GM19455 (cell line): ENCODE data around the gene ICOSLG.
"Not testable (repeated sequence)": the region's sequence is repeated elsewhere in the genome, so short reads cannot be mapped to it uniquely, and the experiment has no call there.

ENCODE experiments used
- ATAC-seq: cut with Tn5 transposase; IDR thresholded peaks from one replicate; pipeline ENCODE4 v1.9.1; 2021; ENCODE audit not compliant: unreplicated experiment

Gene ICOSLG

DNA sequence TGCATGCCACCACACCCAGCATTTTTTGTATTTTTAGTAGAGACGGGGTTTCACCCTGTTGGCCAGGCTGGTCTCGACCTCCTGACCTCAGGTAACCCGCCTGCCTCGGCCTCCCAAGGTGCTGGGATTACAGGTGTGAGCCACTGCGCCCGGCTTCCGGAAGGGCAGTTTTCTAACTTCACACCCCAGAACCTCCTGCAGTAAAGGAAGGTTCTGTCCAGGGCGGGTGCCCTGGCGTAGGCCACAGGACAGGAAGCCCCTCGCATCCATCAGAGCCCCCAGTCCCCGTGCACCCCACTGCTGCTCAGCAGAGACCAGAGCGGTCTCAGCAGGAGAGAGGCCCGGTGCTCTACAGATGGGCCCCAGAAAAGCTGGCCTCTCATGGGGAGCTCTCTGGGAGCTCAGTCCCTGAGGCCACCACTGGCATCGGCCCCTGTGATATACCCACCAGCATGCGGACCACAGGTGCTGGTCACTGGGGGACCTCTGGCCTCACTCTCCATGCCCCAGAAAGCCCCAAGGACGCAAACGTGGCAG is 25.1 kb upstream of the ICOSLG start:
- no peak for ATAC-seq

GRCh38 chr21:44263768-44264167 is 23.0 kb upstream of the ICOSLG start:
- no peak for ATAC-seq

- no peak for ATAC-seq
These were observed 22.5 kb upstream of the ICOSLG start for GRCh38 chr21:44263221-44263760.

- no peak for ATAC-seq
These were observed 21.8 kb upstream of the ICOSLG start for GRCh38 chr21:44262338-44263056.

- ATAC-seq, result no peak
These were observed 21.0 kb upstream of the ICOSLG start, which contains the start of gene DNMT3L for GRCh38 chr21:44261675-44262295. TSS of gene DNMT3L (minus strand) at chr21:44261897. CDS start at chr21:44261259, 638 bp downstream.

DNA sequence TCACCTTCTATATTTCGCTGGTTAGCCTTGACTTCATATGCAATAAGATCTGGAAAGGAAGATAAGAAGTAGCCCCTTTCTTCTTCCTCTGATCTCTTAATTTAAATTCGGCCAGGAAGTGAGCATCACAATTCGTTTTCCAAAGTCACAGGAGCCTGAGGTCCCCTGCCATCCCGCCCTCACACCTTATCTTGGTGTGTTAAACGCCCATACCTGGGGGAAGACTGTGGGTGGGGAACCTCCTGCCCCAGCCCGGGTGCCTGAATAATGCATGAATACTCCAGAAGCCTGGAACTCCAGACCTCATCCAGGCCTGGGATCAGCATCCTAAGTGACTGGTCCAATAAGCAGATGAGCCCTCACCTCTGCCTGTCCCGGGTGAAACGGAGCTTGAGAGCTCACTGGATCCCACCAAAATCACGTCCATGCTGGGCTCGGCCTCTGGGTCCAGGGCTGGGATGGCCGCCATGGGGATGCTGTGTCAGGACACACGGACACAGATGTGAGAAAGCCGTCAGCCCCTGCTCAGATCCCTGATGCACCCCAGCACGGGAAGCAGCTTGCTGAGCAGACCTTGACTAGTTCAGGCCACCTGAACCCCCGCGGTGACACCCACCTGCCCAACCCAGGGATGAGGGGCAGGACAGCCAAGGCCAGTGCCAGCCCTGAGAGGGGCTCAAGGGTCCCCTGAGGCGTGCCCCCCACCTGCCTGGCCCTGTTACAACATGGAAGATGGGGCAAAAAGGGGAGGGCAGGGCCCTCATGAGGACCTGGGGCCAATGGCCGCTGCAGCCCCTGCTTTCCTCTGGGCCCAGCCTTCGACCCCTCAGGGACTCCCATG is 20.3 kb upstream of the ICOSLG start:
- no peak for ATAC-seq

GRCh38 chr21:44260066-44260465 is 19.3 kb upstream of the ICOSLG start:
- no peak for ATAC-seq

GRCh38 chr21:44259082-44259705 is 18.5 kb upstream of the ICOSLG start:
- no peak for ATAC-seq

- ATAC-seq, result no peak
These were observed 17.4 kb upstream of the ICOSLG start for GRCh38 chr21:44258056-44258725.

DNA sequence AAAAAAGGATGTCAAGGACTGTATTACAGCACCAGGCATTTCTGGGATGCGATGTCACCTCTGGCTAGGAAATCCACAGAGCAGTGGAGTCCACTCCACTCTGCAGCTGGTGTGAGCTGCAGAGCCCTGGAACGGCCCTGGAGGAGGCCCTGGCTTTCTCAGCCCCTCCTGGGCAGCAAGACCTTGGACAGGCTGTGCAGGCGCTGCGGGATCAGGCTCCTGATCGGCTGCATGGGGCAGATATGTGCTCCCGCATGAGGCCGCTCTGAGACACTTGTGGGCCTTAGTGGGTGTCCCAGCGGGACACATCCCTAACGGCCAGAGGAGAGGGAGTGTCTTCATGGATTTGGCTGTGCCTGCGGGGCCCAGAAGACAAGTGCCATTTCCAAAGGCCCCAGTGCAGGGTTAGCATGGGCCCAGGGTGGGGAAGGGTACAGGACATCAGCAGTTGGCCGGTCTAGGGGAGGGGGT is 14.8 kb upstream of the ICOSLG start:
- ATAC-seq, result no peak

DNA sequence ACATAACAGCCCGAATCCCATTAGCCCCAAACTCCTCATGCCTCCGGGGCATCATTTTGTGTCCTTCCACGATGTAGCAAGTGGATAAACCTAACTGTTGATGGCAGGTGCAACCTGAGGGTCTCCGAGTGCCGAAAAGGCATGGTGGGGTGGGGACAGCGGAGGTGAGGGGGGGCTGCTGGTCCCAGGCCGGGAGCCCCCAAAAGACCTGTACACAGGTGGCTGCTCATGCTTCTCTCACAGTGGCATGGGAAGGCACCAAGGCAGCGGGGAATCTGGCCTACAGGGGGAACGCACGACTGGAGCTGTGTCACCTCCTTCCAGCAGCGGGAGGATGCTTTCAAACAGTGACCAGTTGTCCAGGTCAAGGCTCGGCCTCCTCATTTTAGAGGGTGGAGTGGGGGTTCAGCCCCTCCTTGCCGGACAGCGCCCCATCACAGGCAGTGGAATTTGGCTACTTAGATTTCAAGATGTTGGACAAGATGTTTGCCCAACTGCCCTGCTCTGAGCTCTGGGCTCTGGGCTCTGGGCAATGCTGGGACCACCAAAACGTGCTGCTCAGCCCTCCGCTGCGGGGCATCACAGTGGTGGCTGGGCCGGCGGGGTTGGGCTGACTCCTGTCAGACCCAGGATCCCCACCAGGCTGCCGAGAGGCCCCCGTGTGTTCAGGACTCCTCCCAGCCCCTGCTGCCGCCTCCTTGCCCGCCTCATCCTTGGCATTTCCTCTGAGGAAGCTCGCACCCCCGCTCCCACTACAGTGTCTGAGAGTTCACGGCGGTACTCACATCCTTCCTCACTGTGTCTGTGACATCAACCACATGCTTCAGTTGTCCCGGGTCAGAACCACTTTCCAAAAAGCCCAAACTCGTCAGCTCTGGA is 13.3 kb upstream of the ICOSLG start:
- no peak for ATAC-seq

GRCh38 chr21:44249204-44250037 is 8.7 kb upstream of the ICOSLG start:
- not testable (repeated sequence) for ATAC-seq

- ATAC-seq, result not testable (repeated sequence)
These were observed 7.2 kb upstream of the ICOSLG start for GRCh38 chr21:44247904-44248303.

DNA sequence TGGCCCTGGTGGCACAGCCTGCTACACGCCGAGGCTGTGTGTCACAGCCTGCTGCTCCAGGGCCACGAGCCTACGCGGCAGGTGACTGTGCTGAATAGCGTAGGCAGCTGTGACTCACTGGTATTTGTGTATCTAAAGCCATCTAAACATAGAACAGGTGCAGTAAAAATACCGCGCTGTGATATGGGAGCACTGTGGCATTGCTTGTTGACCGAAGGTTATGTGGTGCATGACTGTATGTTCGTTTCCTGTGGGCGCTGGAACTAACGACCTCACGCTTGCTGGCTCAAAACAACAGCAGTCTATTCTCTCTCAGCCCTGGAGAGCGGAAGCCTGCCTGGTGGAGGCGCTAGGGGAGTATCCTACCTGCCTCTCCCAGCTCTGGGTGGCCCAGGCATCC is 3.2 kb upstream of the ICOSLG start:
- ATAC-seq, result peak; percentile 40

DNA sequence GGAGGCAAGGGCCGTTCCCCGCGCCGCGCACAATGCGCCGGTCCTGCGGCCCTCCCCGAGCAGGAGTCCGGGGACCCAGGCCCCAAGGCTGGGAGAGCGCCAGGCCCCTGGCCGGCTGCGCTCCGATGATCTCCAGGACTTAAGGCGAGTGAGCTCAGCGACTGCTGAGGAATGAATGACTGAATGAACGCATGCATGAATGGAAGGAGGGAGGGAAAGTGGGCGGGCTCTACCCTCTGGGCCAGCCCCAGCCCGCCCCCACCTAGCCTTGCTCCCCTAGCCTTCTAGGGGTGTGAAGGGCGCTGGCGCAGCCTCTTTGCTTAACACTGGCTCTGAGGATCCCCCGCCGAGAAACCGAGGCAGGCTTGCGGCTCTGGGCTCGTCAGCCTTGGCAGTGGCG is 538 bp upstream of the ICOSLG start:
- peak; percentile 35 for ATAC-seq

DNA sequence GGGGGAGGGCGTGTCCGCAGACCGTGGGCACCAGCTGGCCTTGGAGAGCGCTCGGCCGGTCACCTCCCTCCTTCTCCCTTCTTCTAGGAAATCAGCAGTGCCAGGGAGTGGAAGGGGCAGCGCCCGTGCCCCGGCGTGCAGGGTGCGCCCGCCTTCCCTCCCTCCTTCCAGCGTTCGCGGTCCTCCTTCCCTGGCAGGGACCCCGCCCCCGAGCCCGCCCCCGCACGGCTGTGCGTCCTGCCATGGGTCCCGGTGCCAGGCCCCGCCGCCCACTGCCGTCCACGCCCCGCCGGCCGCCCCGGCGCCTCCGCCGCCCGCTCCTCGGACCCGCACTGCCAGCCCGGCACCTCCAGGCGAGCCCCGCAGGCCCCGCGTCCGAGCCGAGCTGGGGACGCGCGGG is 390 bp downstream of the ICOSLG start:
- not testable (repeated sequence) for ATAC-seq

GRCh38 chr21:44229561-44229960 is 11.2 kb downstream of the ICOSLG start:
- ATAC-seq, result not testable (repeated sequence)

DNA sequence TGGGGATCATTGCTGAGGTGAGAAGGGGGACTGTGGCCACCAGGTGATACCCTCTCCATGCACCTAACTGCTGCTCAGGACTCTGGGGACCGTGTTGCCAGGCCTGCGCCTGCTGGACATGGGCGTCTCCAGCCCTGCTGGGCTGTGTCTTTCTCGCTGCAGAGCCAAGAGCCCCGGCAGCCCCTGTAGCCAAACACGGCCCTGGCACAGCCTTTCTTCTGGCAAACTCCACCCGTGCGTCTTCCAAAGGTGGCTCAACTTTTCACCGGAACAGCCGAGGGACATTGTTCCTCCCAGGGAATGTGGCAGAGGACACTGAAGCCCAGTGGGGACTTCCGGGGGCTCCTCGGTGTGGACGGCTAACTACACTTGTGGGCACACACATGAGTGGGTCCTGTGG is 12.6 kb downstream of the ICOSLG start:
- ATAC-seq, result not testable (repeated sequence)
